Stomach (tissue), 9 donors: ENCODE measurements around the gene RAG1. TPM values are rescaled to one million over a fixed set of nuclear protein-coding genes. Genes with fewer than 3 reads are reported as not detected.

Source experiments
- DNase-seq, 2 donors: peaks; one replicate each; pipeline versions ENCODE4 v3.0.0 to v3.0.0-alpha.2; 2013 to 2019
- H3K27ac ChIP-seq, 5 donors: fragments of 200-600 bp in 4 of 5; sonication (generic) in 4 of 5; one replicate each; pipeline ENCODE4 v1.5.1; 2013 to 2019; ENCODE audit warnings: mild to moderate bottlenecking in 1 of 5, moderate library complexity in 1 of 5
- H3K27me3 ChIP-seq, 3 donors: fragments of 200-600 bp; sonication (generic); one replicate each; pipeline ENCODE4 v1.5.1; 2017 to 2019; ENCODE audit warnings: mixed run types in 1 of 3
- H3K36me3 ChIP-seq, 4 donors: fragments of 200-600 bp; sonication (generic); 1 replicate in 3 of 4; 2 replicates in 1 of 4; pipeline ENCODE4 v1.5.1; 2016 to 2019
- H3K4me1 ChIP-seq, 4 donors: fragments of 200-600 bp; sonication (generic); one replicate each; pipeline ENCODE4 v1.5.1; 2016 to 2019
- H3K4me3 ChIP-seq, 4 donors: fragments of 200-600 bp; sonication (generic) in 3 of 4; one replicate each; pipeline ENCODE4 v1.5.1; 2016 to 2019; ENCODE audit warnings: mild to moderate bottlenecking in 1 of 4
- H3K9me3 ChIP-seq, 4 donors: fragments of 200-600 bp; sonication (generic); one replicate each; pipeline ENCODE4 v1.5.1; 2016 to 2019
- EP300 ChIP-seq: sonication (generic); formaldehyde crosslinking; IDR thresholded peaks from one replicate; pipeline ENCODE4 v1.6.1; 2017; ENCODE audit warnings: antibody characterized with exemption
- POLR2A ChIP-seq, 4 donors: fragments of 450-650 bp; IDR thresholded peaks; one replicate each; pipeline ENCODE4 v1.6.1; 2016; ENCODE audit warnings: antibody characterized with exemption in 4 of 4, control low read depth in 2 of 4, mild to moderate bottlenecking in 1 of 4, moderate library complexity in 1 of 4
- POLR2AphosphoS5 ChIP-seq, 3 donors: sonication (generic); formaldehyde crosslinking; IDR thresholded peaks; one replicate each; pipeline ENCODE4 v1.6.1; 2016; ENCODE audit warnings: antibody characterized with exemption in 3 of 3
- WGBS, 5 donors: extraction: QIAGEN DNeasy Blood & Tissue Kit in 3 of 5; methylation state at CpG; one replicate each; pipeline versions ENCODE4 v1.1.5 to v1.1.7; 2013 to 2018; 5-methylcytosine and 5-hydroxymethylcytosine counted together
- intact Hi-C: fragments of 100-400 bp; cut with DNase I; formaldehyde crosslinking; loops from one replicate; pipeline ENCODE4 v1.15.1; 2023; ENCODE audit warnings: low total_unique reads
- polyA plus RNA-seq, 3 donors: library from polyadenylated mRNA; stranded (reverse); fragments of 200-250 nt; gene quantifications; one replicate each; pipeline ENCODE4 v1.2.3, GENCODE V29; 2013
- total RNA-seq, 5 donors: library from RNA; depleted of rRNA; stranded (reverse); fragments of >200 nt; gene quantifications; one replicate each; pipeline versions ENCODE4 v1.1.0 to v1.2.3, GENCODE V29; 2014 to 2016
- TF ChIP-seq, protein P1 (sequence below), 7 experiments: fragments of 450-650 bp in 4 of 7; fragments of 200-600 bp in 3 of 7; sonication (generic) in 3 of 7; IDR thresholded peaks; one replicate each; pipeline ENCODE4 v1.5.1; 2016 to 2019; ENCODE audit warnings: antibody characterized with exemption in 7 of 7, control low read depth in 2 of 7, mild to moderate bottlenecking in 1 of 7
- donor health status: healthy with polysubstance abuse.
- donor health status: Bipolar disorder and iron deficiency.
- donor health status: healthy.

The RAG1 gene
- total and polyA plus RNA-seq, 8 donors = 0.23 to 5.0 (median 0.43) TPM; not detected in 2

DNA sequence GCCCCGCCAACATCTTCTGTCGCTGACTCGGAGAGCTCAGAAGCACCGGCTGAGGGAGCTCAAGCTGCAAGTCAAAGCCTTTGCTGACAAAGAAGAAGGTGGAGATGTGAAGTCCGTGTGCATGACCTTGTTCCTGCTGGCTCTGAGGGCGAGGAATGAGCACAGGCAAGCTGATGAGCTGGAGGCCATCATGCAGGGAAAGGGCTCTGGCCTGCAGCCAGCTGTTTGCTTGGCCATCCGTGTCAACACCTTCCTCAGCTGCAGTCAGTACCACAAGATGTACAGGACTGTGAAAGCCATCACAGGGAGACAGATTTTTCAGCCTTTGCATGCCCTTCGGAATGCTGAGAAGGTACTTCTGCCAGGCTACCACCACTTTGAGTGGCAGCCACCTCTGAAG is 6.7 kb downstream of the RAG1 start:
- 87 to 89% (median 87%) methylated on average over 8 of the region's 8 CpGs for WGBS, 5 donors
- no peak overlapping the region for H3K4me3 ChIP-seq
- intact Hi-C loops = no loop called here
- H3K27ac ChIP-seq = no peak overlapping the region
- H3K27me3 ChIP-seq = no peaks in the 10 kb centered on the region
- DNase-seq = no peak
- H3K36me3 ChIP-seq = peaks cover 0 to 8% (median 0%) of the 10 kb centered on the region in 4 donors
- no peaks in the 10 kb centered on the region for H3K9me3 ChIP-seq
- H3K4me1 ChIP-seq = no peaks in the 10 kb centered on the region
- TF ChIP-seq, protein P1, sequence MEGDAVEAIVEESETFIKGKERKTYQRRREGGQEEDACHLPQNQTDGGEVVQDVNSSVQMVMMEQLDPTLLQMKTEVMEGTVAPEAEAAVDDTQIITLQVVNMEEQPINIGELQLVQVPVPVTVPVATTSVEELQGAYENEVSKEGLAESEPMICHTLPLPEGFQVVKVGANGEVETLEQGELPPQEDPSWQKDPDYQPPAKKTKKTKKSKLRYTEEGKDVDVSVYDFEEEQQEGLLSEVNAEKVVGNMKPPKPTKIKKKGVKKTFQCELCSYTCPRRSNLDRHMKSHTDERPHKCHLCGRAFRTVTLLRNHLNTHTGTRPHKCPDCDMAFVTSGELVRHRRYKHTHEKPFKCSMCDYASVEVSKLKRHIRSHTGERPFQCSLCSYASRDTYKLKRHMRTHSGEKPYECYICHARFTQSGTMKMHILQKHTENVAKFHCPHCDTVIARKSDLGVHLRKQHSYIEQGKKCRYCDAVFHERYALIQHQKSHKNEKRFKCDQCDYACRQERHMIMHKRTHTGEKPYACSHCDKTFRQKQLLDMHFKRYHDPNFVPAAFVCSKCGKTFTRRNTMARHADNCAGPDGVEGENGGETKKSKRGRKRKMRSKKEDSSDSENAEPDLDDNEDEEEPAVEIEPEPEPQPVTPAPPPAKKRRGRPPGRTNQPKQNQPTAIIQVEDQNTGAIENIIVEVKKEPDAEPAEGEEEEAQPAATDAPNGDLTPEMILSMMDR (IDR thresholded peaks at IDR 0.05) = no peak
- TF ChIP-seq POLR2A (IDR thresholded peaks at IDR 0.05) = no peak
- TF ChIP-seq EP300 = no peak
- TF ChIP-seq POLR2AphosphoS5 (IDR thresholded peaks at IDR 0.05) = no peak

DNA sequence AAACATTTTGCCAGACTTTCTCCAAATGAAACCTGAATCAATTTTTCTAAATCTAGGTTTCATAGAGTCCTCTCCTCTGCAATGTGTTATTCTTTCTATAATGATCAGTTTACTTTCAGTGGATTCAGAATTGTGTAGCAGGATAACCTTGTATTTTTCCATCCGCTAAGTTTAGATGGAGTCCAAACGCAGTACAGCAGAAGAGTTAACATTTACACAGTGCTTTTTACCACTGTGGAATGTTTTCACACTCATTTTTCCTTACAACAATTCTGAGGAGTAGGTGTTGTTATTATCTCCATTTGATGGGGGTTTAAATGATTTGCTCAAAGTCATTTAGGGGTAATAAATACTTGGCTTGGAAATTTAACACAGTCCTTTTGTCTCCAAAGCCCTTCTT is 9.6 kb downstream of the RAG1 start:
- Histone ChIP-seq H3K27ac (no peak overlapping the region), H3K9me3 (peaks cover 0 to 5% (median 2%) of the 10 kb centered on the region in 4 donors), H3K27me3 (no peaks in the 10 kb centered on the region), H3K36me3 (peaks cover 0 to 8% (median 0%) of the 10 kb centered on the region in 4 donors), H3K4me3 (no peak overlapping the region), H3K4me1 (no peaks in the 10 kb centered on the region)
- TF ChIP-seq, protein P1 (IDR thresholded peaks at IDR 0.05) = no peak
- TF ChIP-seq EP300 (no peak), POLR2A (IDR thresholded peaks at IDR 0.05) (no peak), POLR2AphosphoS5 (IDR thresholded peaks at IDR 0.05) (no peak)
- intact Hi-C loops = no loop called here
- WGBS, 5 donors = 44 to 61% (median 49%) methylated on average over 2 of the region's 2 CpGs
- no peak for DNase-seq

DNA sequence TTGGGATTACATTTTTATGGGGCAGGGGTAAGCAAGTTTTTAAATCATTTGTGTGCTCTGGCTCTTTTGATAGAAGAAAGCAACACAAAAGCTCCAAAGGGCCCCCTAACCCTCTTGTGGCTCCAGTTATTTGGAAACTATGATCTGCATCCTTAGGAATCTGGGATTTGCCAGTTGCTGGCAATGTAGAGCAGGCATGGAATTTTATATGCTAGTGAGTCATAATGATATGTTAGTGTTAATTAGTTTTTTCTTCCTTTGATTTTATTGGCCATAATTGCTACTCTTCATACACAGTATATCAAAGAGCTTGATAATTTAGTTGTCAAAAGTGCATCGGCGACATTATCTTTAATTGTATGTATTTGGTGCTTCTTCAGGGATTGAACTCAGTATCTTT is 10.1 kb downstream of the RAG1 start:
- Histone ChIP-seq H3K27ac (no peak overlapping the region), H3K27me3 (no peaks in the 10 kb centered on the region), H3K4me1 (no peaks in the 10 kb centered on the region), H3K9me3 (peaks cover 0 to 5% (median 2%) of the 10 kb centered on the region in 4 donors), H3K36me3 (peaks cover 0 to 8% (median 0%) of the 10 kb centered on the region in 4 donors), H3K4me3 (no peak overlapping the region)
- 82 to 97% (median 94%) methylated on average over 2 of the region's 2 CpGs for WGBS, 5 donors
- DNase-seq = peak in 1 of 2 donors; percentile 21
- intact Hi-C loops = no loop called here
- TF ChIP-seq POLR2AphosphoS5 (IDR thresholded peaks at IDR 0.05) = no peak
- TF ChIP-seq POLR2A (IDR thresholded peaks at IDR 0.05) = no peak
- TF ChIP-seq, protein P1 (IDR thresholded peaks at IDR 0.05) = no peak
- TF ChIP-seq EP300 = no peak

DNA sequence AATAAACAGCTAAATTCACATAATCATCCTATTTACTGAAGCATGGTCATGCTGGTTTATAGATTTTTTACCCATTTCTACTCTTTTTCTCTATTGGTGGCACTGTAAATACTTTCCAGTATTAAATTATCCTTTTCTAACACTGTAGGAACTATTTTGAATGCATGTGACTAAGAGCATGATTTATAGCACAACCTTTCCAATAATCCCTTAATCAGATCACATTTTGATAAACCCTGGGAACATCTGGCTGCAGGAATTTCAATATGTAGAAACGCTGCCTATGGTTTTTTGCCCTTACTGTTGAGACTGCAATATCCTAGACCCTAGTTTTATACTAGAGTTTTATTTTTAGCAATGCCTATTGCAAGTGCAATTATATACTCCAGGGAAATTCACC is 10.7 kb downstream of the RAG1 start:
- TF ChIP-seq POLR2A (IDR thresholded peaks at IDR 0.05) = no peak
- TF ChIP-seq EP300 = no peak
- TF ChIP-seq, protein P1 (IDR thresholded peaks at IDR 0.05) = no peak
- TF ChIP-seq POLR2AphosphoS5 (IDR thresholded peaks at IDR 0.05) = no peak
- Histone ChIP-seq H3K9me3 (peaks cover 0 to 5% (median 2%) of the 10 kb centered on the region in 4 donors), H3K36me3 (peaks cover 0 to 8% (median 0%) of the 10 kb centered on the region in 4 donors), H3K27ac (no peak overlapping the region), H3K4me1 (no peaks in the 10 kb centered on the region), H3K4me3 (no peak overlapping the region), H3K27me3 (no peaks in the 10 kb centered on the region)
- WGBS, 5 donors = 54 to 69% (median 61%) methylated on average over 1 of the region's 1 CpG
- intact Hi-C loops = no loop called here
- no peak for DNase-seq
